H1 (cell line): ENCODE results near the gene FAM53C. TPM values are rescaled to one million over a fixed set of nuclear protein-coding genes. Genes with fewer than 3 reads are reported as not detected.
"Not testable (repeated sequence)": the region's sequence is repeated elsewhere in the genome, so short reads cannot be mapped to it uniquely, and the experiment has no call there.

ENCODE experiments used
- CTCF ChIA-PET: fragments of 300-600 bp; sonication (Branson Sonifier 250); formaldehyde crosslinking; loops from one replicate; lab custom pipeline; 2021; ENCODE audit not compliant: partially characterized antibody; lab: Charles Lee
- POLR2A ChIA-PET: fragments of 300-600 bp; sonication (Branson Sonifier 250); formaldehyde crosslinking; loops from one replicate; lab custom pipeline; 2021; ENCODE audit warnings: inconsistent platforms; ENCODE audit not compliant: partially characterized antibody; lab: Charles Lee
- DNase-seq, 2 experiments: peaks; one replicate each; pipeline versions ENCODE4 v3.0.0 to v3.0.0-alpha.2; 2010 to 2022; ENCODE audit warnings: low spot score in 2 of 2, low read depth in 1 of 2, mixed read lengths in 1 of 2
- FAIRE-seq: peaks from 2 replicates; lab custom pipeline; 2011; peaks lifted over from hg19 to GRCh38; lab: Jason Lieb, UNC
- H2AFZ ChIP-seq: 2 replicates; pipeline ENCODE4 v1.8.1; 2012; ENCODE audit warnings: low read length, inconsistent platforms
- H2AK5ac ChIP-seq: 2 replicates; pipeline ENCODE4 v1.6.1; 2013; ENCODE audit warnings: low read depth, low read length
- H2BK120ac ChIP-seq: replicated peaks from 2 replicates; pipeline ENCODE3; 2013; ENCODE audit warnings: low read depth, low read length, inconsistent platforms
- H2BK12ac ChIP-seq: 2 replicates; pipeline ENCODE4 v1.6.1; 2013; ENCODE audit warnings: low read depth, low read length
- H2BK15ac ChIP-seq: 2 replicates; pipeline ENCODE4 v1.6.1; 2013; ENCODE audit warnings: low read length
- H2BK20ac ChIP-seq: 2 replicates; pipeline ENCODE4 v1.6.1; 2013; ENCODE audit warnings: low read length
- H2BK5ac ChIP-seq: 2 replicates; pipeline ENCODE4 v1.6.1; 2013; ENCODE audit warnings: low read depth, low read length
- H3K14ac ChIP-seq: 2 replicates; pipeline ENCODE4 v1.6.1; 2013; ENCODE audit warnings: inconsistent platforms; ENCODE audit not compliant: insufficient read length
- H3K18ac ChIP-seq: 2 replicates; pipeline ENCODE4 v1.6.1; 2013; ENCODE audit warnings: low read length; ENCODE audit errors: extremely low read depth
- H3K23ac ChIP-seq: 2 replicates; pipeline ENCODE4 v1.6.1; 2013; ENCODE audit warnings: inconsistent platforms; ENCODE audit not compliant: insufficient read length
- H3K23me2 ChIP-seq: 2 replicates; pipeline ENCODE4 v1.6.1; 2013; ENCODE audit warnings: low read depth, low read length
- H3K27ac ChIP-seq: 2 replicates; pipeline ENCODE4 v1.6.1; 2011; ENCODE audit warnings: low read depth, low read length, inconsistent platforms
- H3K27me3 ChIP-seq, 4 experiments: replicated peaks in 1 of 4; 1 replicate in 1 of 4; 2 replicates in 3 of 4; pipeline versions ENCODE4 v1.6.1 to v1.8.1; 2011 to 2013; ENCODE audit warnings: low read length in 3 of 4, mild to moderate bottlenecking in 3 of 4, inconsistent platforms in 2 of 4, mixed read lengths in 2 of 4, moderate library complexity in 1 of 4; ENCODE audit not compliant: control insufficient read depth in 3 of 4, insufficient read depth in 3 of 4; ENCODE audit errors: extremely low read depth in 1 of 4
- H3K36me3 ChIP-seq, 4 experiments: 2 replicates each; pipeline versions ENCODE4 v1.6.1 to v1.8.1; 2011 to 2013; ENCODE audit warnings: mild to moderate bottlenecking in 4 of 4, low read length in 3 of 4, moderate library complexity in 2 of 4, control low read depth in 1 of 4, inconsistent platforms in 1 of 4; ENCODE audit not compliant: insufficient read depth in 4 of 4, control insufficient read depth in 2 of 4
- H3K4ac ChIP-seq: replicated peaks from 2 replicates; pipeline ENCODE3; 2013; ENCODE audit warnings: low read length, low read depth, mixed read lengths, inconsistent platforms; ENCODE audit not compliant: insufficient read length
- H3K4me1 ChIP-seq, 4 experiments: replicated peaks in 1 of 4; 1 replicate in 1 of 4; 2 replicates in 3 of 4; pipeline versions ENCODE4 v1.6.1 to v1.8.1; 2011 to 2013; ENCODE audit warnings: low read length in 3 of 4, inconsistent platforms in 2 of 4, mixed read lengths in 1 of 4; ENCODE audit not compliant: insufficient read depth in 4 of 4, control insufficient read depth in 3 of 4
- H3K4me2 ChIP-seq, 2 experiments: 2 replicates each; pipeline versions ENCODE4 v1.6.1 to v1.8.1; 2011 to 2013; ENCODE audit warnings: low read depth in 2 of 2, low read length in 2 of 2, control low read depth in 1 of 2, inconsistent platforms in 1 of 2, mild to moderate bottlenecking in 1 of 2; ENCODE audit not compliant: insufficient read depth in 1 of 2
- H3K4me3 ChIP-seq, 4 experiments: fragments of 200-600, 300-600 bp in 1 of 4; sonication (generic), shearing (Covaris generic), sonication (Bioruptor Twin) in 1 of 4; 2 replicates each; pipeline versions ENCODE4 v1.5.1 to v1.8.1; 2011 to 2016; ENCODE audit warnings: low read length in 4 of 4, low read depth in 3 of 4, control low read depth in 2 of 4, inconsistent platforms in 2 of 4, mild to moderate bottlenecking in 2 of 4, mixed read lengths in 1 of 4, moderate library complexity in 1 of 4; ENCODE audit not compliant: insufficient read depth in 2 of 4; ENCODE audit errors: extremely low read depth in 1 of 4
- H3K56ac ChIP-seq: replicated peaks from 2 replicates; pipeline ENCODE3; 2013; ENCODE audit warnings: low read depth, mild to moderate bottlenecking, mixed read lengths, low read length, inconsistent platforms; ENCODE audit not compliant: insufficient read length
- H3K79me1 ChIP-seq: 2 replicates; pipeline ENCODE4 v1.6.1; 2013; ENCODE audit warnings: low read depth, low read length, control low read depth
- H3K79me2 ChIP-seq, 2 experiments: 2 replicates each; pipeline versions ENCODE4 v1.6.1 to v1.8.1; 2012 to 2013; ENCODE audit warnings: low read length in 2 of 2, mild to moderate bottlenecking in 2 of 2, inconsistent platforms in 1 of 2; ENCODE audit not compliant: insufficient read depth in 2 of 2, control insufficient read depth in 1 of 2
- H3K9ac ChIP-seq, 4 experiments: replicated peaks in 1 of 4; 1 replicate in 1 of 4; 2 replicates in 3 of 4; pipeline versions ENCODE4 v1.6.1 to v1.8.1; 2011 to 2013; ENCODE audit warnings: low read depth in 3 of 4, low read length in 3 of 4, control low read depth in 2 of 4, mild to moderate bottlenecking in 2 of 4, moderate library complexity in 2 of 4, inconsistent platforms in 1 of 4; ENCODE audit errors: extremely low read depth in 1 of 4
- H3K9me3 ChIP-seq, 2 experiments: 2 replicates each; pipeline versions ENCODE4 v1.6.1 to v1.8.1; 2012 to 2013; ENCODE audit warnings: mild to moderate bottlenecking in 2 of 2, moderate library complexity in 2 of 2, control low read depth in 1 of 2, inconsistent platforms in 1 of 2, low read depth in 1 of 2, low read length in 1 of 2, mixed read lengths in 1 of 2; ENCODE audit not compliant: insufficient read depth in 2 of 2
- H4K20me1 ChIP-seq, 2 experiments: replicated peaks in 1 of 2; 2 replicates each; pipeline versions ENCODE3 to v1.8.1; 2011 to 2013; ENCODE audit warnings: inconsistent platforms in 2 of 2, low read length in 2 of 2, mild to moderate bottlenecking in 1 of 2; ENCODE audit not compliant: insufficient read depth in 2 of 2, control insufficient read depth in 1 of 2
- H4K5ac ChIP-seq: 2 replicates; pipeline ENCODE4 v1.6.1; 2013; ENCODE audit warnings: low read length, low read depth, mixed read lengths, inconsistent platforms; ENCODE audit not compliant: insufficient read length
- H4K8ac ChIP-seq: 2 replicates; pipeline ENCODE4 v1.8.0; 2013; ENCODE audit warnings: mild to moderate bottlenecking, moderate library complexity, low read length, inconsistent platforms; ENCODE audit not compliant: insufficient read depth; ENCODE audit errors: extremely low read depth
- H4K91ac ChIP-seq: replicated peaks from 2 replicates; pipeline ENCODE3; 2013; ENCODE audit warnings: low read length, mixed read lengths, inconsistent platforms; ENCODE audit not compliant: insufficient read length
- WGBS, 2 experiments: shearing (Covaris generic) in 1 of 2; methylation state at CpG; one replicate each; pipeline versions ENCODE4 v1.1.6 to v1.1.7; 2013 to 2015; ENCODE audit warnings: low lambda C conversion rate in 2 of 2, mixed read lengths in 2 of 2, inconsistent platforms in 1 of 2, low coverage in 1 of 2, missing lambda C conversion rate in 1 of 2; ENCODE audit not compliant: insufficient replicate concordance in 2 of 2, insufficient coverage in 1 of 2, insufficient read length in 1 of 2; ENCODE audit errors: extremely low coverage in 1 of 2, missing lambda C conversion rate in 1 of 2; 5-methylcytosine and 5-hydroxymethylcytosine counted together
- polyA plus RNA-seq, 7 experiments: library from polyadenylated mRNA; depleted of rRNA in 3 of 7; stranded (reverse) in 5 of 7; unstranded in 2 of 7; fragments of >200 nt in 5 of 7; fragments of 200-250 nt in 2 of 7; gene quantifications; 1 replicate in 5 of 7; 2 replicates in 1 of 7; 4 replicates in 1 of 7; pipeline versions ENCODE4 v1.2.1 to v1.2.3, GENCODE V29; 2011 to 2013; ENCODE audit warnings: missing spikeins in 2 of 7, mixed read lengths in 2 of 7
- total RNA-seq: library from RNA; stranded (reverse); fragmentation: NEBNext Ultra II Directional; extraction: Animal tissue kit (Norgen Biotek cat#: 25700); gene quantifications from 2 replicates; pipeline ENCODE4 v1.2.1, GENCODE V29; 2021

Gene FAM53C
- total and polyA plus RNA-seq, 2 of the 8 experiments (the other 6 are each of a cell fraction or from before 2014, with no cell fraction given), result 57.6 to 75.3 TPM

- 98% methylated on average over 4 of the region's 4 CpGs; no CpG with 5 or more reads in 1 of the 2 experiments for WGBS, 2 experiments
- peaks cover 0 to 25% (median 12%) of the 10 kb centered on the region in 4 experiments; a peak in 4 of 8 replicates for H3K36me3 ChIP-seq
- H4K5ac ChIP-seq, DNase-seq, H4K91ac ChIP-seq, H2BK12ac ChIP-seq, FAIRE-seq, H3K79me2 ChIP-seq, H3K4me2 ChIP-seq, H3K23ac ChIP-seq, H3K27me3 ChIP-seq, H3K9me3 ChIP-seq, CTCF ChIA-PET, H3K23me2 ChIP-seq, H3K4ac ChIP-seq, H2AK5ac ChIP-seq, H3K14ac ChIP-seq, H4K8ac ChIP-seq, H3K27ac ChIP-seq, H3K79me1 ChIP-seq, H2BK120ac ChIP-seq, H4K20me1 ChIP-seq, H2BK20ac ChIP-seq, H2BK5ac ChIP-seq, H3K9ac ChIP-seq, H3K4me1 ChIP-seq, H3K18ac ChIP-seq, H3K56ac ChIP-seq, H2BK15ac ChIP-seq, H3K4me3 ChIP-seq, H2AFZ ChIP-seq: not testable (repeated sequence)
- POLR2A ChIA-PET, result interaction anchor here (1.2 to 4.1 kb wide), 2 partner anchors 13 to 20 kb away, joined by 4 to 14 read pairs; partner anchors contain the start of genes CDC25C and FAM53C
Observed at GRCh38 chr5:138318211-138318610, 19.9 kb upstream of the FAM53C start.
